Measurements from ENCODE around the gene LRRN3.

Gene LRRN3

GRCh38 chr7:111089822-111090426 is 1.0 kb upstream of the LRRN3 start:
- Histone ChIP-seq H3K27me3 (no peaks in the 10 kb centered on the region), H3K4me1 (no peaks in the 10 kb centered on the region), H3K9me3 (no peaks in the 10 kb centered on the region), H3K36me3 (0 out of 2 replicates have a peak, but pooled peaks cover 4% of the 10 kb centered on the region), H3K4me3 (ENCODE audit: low read depth, low read length) (no peak overlapping the region)
- peak; percentile 78 for TF ChIP-seq CTCF (IDR thresholded peaks at IDR 0.05; ENCODE audit: low read depth, low read length)
- DNase-seq, result no peak

- Histone ChIP-seq H3K36me3 (peaks cover 7% of the 10 kb centered on the region), H3K4me1 (peaks cover 6% of the 10 kb centered on the region; the same call in 1 of the 2 replicates), H3K27me3 (no peaks in the 10 kb centered on the region), H3K4me3 (ENCODE audit: low read depth, low read length) (peak overlapping the region; percentile 88), H3K9me3 (no peaks in the 10 kb centered on the region)
- DNase-seq, result peak; percentile 31
- no peak for TF ChIP-seq CTCF (IDR thresholded peaks at IDR 0.05; ENCODE audit: low read depth, low read length)
These were observed 849 bp downstream of the LRRN3 start for GRCh38 chr7:111091593-111092358.

GRCh38 chr7:111092406-111093236 is 1.7 kb downstream of the LRRN3 start:
- peaks cover 9% of the 10 kb centered on the region; the same call in 1 of the 2 replicates for H3K4me1 ChIP-seq
- peaks cover 15% of the 10 kb centered on the region for H3K36me3 ChIP-seq
- no peaks in the 10 kb centered on the region for H3K9me3 ChIP-seq
- DNase-seq, result no peak
- no peaks in the 10 kb centered on the region for H3K27me3 ChIP-seq
- peak overlapping the region; percentile 88 for H3K4me3 ChIP-seq (ENCODE audit: low read depth, low read length)
- TF ChIP-seq CTCF (IDR thresholded peaks at IDR 0.05; ENCODE audit: low read depth, low read length), result no peak

GRCh38 chr7:111093496-111093895 is 2.6 kb downstream of the LRRN3 start:
- Histone ChIP-seq H3K4me1 (peaks cover 10% of the 10 kb centered on the region; the same call in 1 of the 2 replicates), H3K27me3 (no peaks in the 10 kb centered on the region), H3K9me3 (no peaks in the 10 kb centered on the region), H3K4me3 (ENCODE audit: low read depth, low read length) (peak overlapping the region; percentile 88), H3K36me3 (peaks cover 22% of the 10 kb centered on the region)
- DNase-seq, result peak; percentile 8
- TF ChIP-seq CTCF (IDR thresholded peaks at IDR 0.05; ENCODE audit: low read depth, low read length), result no peak

GRCh38 chr7:111094419-111094818 is 3.5 kb downstream of the LRRN3 start:
- H3K4me1 ChIP-seq, result peaks cover 17% of the 10 kb centered on the region
- peaks cover 31% of the 10 kb centered on the region for H3K36me3 ChIP-seq
- DNase-seq, result no peak
- H3K27me3 ChIP-seq, result no peaks in the 10 kb centered on the region
- peak overlapping the region; percentile 88 for H3K4me3 ChIP-seq (ENCODE audit: low read depth, low read length)
- H3K9me3 ChIP-seq, result no peaks in the 10 kb centered on the region
- no peak for TF ChIP-seq CTCF (IDR thresholded peaks at IDR 0.05; ENCODE audit: low read depth, low read length)
